WTC11 (cell line): ENCODE data around the gene HDGFL2.
"Not testable (repeated sequence)": the region's sequence is repeated elsewhere in the genome, so short reads cannot be mapped to it uniquely, and the experiment has no call there.

Source experiments
- CTCF ChIP-seq: fragments of 200-600 bp; IDR thresholded peaks from 2 replicates; pipeline ENCODE4 v1.8.0; 2022; ENCODE audit warnings: antibody characterized with exemption
- E2F1 ChIP-seq: sonication (generic); formaldehyde crosslinking; IDR thresholded peaks from 2 replicates; pipeline ENCODE4 v1.8.0; 2022; ENCODE audit warnings: mild to moderate bottlenecking, missing genetic modification reagents
- E2F4 ChIP-seq: sonication (generic); formaldehyde crosslinking; IDR thresholded peaks from 2 replicates; pipeline ENCODE4 v1.8.1; 2022; ENCODE audit warnings: low read depth, mild to moderate bottlenecking, moderate library complexity, missing genetic modification reagents, borderline replicate concordance
- ESRRA ChIP-seq: sonication (generic); formaldehyde crosslinking; IDR thresholded peaks from 2 replicates; pipeline ENCODE4 v1.8.1; 2022; ENCODE audit warnings: mild to moderate bottlenecking, missing genetic modification reagents, borderline replicate concordance
- ETV6 ChIP-seq: sonication (generic); formaldehyde crosslinking; IDR thresholded peaks from 2 replicates; pipeline ENCODE4 v1.8.1; 2022; ENCODE audit warnings: mild to moderate bottlenecking, missing genetic modification reagents
- FOXP1 ChIP-seq: sonication (generic); formaldehyde crosslinking; IDR thresholded peaks from 2 replicates; pipeline ENCODE4 v1.8.0; 2022; ENCODE audit warnings: missing genetic modification reagents, mild to moderate bottlenecking, moderate library complexity, borderline replicate concordance
- IRF1 ChIP-seq: sonication (generic); formaldehyde crosslinking; IDR thresholded peaks from 2 replicates; pipeline ENCODE4 v1.8.0; 2023; ENCODE audit warnings: missing genetic modification reagents
- NFYB ChIP-seq: sonication (generic); formaldehyde crosslinking; conservative IDR thresholded peaks from 2 replicates; pipeline ENCODE4 v1.8.0; 2022; ENCODE audit warnings: low read depth, missing genetic modification reagents
- SMAD3 ChIP-seq: sonication (generic); formaldehyde crosslinking; IDR thresholded peaks from 2 replicates; pipeline ENCODE4 v1.8.0; 2022; ENCODE audit warnings: missing genetic modification reagents, mild to moderate bottlenecking, borderline replicate concordance
- TCF7 ChIP-seq: sonication (generic); formaldehyde crosslinking; IDR thresholded peaks from 2 replicates; pipeline ENCODE4 v1.8.0; 2022; ENCODE audit warnings: mild to moderate bottlenecking, low read depth, missing genetic modification reagents, moderate library complexity
- TEAD4 ChIP-seq: sonication (generic); formaldehyde crosslinking; IDR thresholded peaks from 2 replicates; pipeline ENCODE4 v1.8.0; 2022; ENCODE audit warnings: mild to moderate bottlenecking, missing genetic modification reagents

GRCh38 chr19:4541806-4542145, 69.7 kb downstream of the HDGFL2 start:
- TF ChIP-seq FOXP1 (CRISPR knock-in tag); CTCF; IRF1; TEAD4 (CRISPR knock-in tag); ETV6 (CRISPR knock-in tag); ESRRA (CRISPR knock-in tag); SMAD3 (CRISPR knock-in tag); NFYB (CRISPR knock-in tag); TCF7; E2F4; E2F1: not testable (repeated sequence)
